Measurements from ENCODE around the gene RNF14. TPM values are rescaled to one million over a fixed set of nuclear protein-coding genes. Genes with fewer than 3 reads are reported as not detected.

Gene RNF14
- total RNA-seq, 1 experiment from 2014 or later: 41.9 TPM

DNA sequence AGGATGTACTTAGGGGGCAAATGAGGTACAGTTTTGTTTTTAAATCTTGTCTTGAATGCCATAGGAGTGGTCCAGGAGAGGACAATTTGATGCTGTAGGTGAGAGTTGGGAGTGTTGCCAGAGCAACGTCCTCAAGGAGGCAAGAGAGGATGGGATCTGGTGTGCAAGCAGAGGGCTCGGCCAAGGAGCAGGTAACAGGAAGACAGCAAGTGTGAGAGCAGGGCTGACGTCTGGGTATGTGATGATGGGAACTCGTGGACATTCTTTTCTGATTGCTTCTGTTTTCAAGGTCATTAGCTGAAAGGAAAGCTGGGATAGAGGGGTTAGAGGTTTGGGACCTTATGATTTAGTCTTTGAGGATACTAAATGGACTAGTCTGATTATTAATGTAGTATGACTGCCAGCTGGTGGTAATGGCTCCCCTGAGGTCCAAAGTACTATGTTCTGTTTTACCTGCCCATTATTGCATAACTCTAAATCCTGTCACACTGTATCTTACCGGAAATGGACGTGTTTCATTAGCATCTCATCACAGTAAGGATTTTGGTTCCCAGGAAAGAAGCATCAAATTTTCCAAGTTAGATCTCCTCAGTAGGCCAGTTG is 28.6 kb downstream of the RNF14 start:
- no peaks in the 10 kb centered on the region for H4K20me1 ChIP-seq (ENCODE audit: insufficient read depth, low read depth, low read length)
- H3K27me3 ChIP-seq (ENCODE audit: low read length): no peaks in the 10 kb centered on the region
- H3K4me2 ChIP-seq (ENCODE audit: low read depth, low read length, poor library complexity, severe bottlenecking): no peak overlapping the region
- no peak overlapping the region for H3K4me3 ChIP-seq (ENCODE audit: low read length)
- H3K4me1 ChIP-seq (ENCODE audit: low read length): peaks cover 15% of the 10 kb centered on the region
- H3K9me2 ChIP-seq (replicated peaks; ENCODE audit: insufficient read depth, low read length): no peaks in the 10 kb centered on the region
- peaks cover 35% of the 10 kb centered on the region for H3K36me3 ChIP-seq (ENCODE audit: insufficient read depth, low read length)
- H3K27ac ChIP-seq (ENCODE audit: low read length): no peak overlapping the region
- no peak overlapping the region for H2AFZ ChIP-seq (ENCODE audit: low read length)
- H3K79me2 ChIP-seq (ENCODE audit: low read length): no peaks in the 10 kb centered on the region
- H3K9ac ChIP-seq (ENCODE audit: low read length): no peak overlapping the region
- no peaks in the 10 kb centered on the region for H3K9me3 ChIP-seq (ENCODE audit: low read length)
- no peak for DNase-seq

DNA sequence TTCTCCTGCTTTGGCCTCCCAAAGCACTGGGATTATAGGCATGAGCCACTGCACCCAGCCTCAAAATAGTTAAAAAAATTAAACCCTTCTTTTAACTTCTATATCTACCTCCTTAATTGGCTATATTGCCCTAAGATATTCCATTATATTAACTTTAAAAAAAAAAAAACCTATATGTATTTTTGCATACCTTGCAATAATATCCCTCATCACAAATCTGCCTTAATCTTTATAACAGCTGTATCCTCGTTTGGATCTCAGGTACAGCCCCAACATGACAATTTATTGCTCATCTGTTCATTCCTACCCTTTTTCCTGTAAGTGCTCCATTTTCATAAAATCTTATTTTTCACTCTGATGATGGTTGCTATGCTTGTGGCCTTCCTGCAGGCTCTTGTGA is 31.3 kb downstream of the RNF14 start:
- H3K4me3 ChIP-seq (ENCODE audit: low read length): peak overlapping the region; percentile 23; the same call in 1 of the 2 replicates
- no peak for DNase-seq
- H3K79me2 ChIP-seq (ENCODE audit: low read length): no peaks in the 10 kb centered on the region
- H3K4me2 ChIP-seq (ENCODE audit: low read depth, low read length, poor library complexity, severe bottlenecking): peak overlapping the region; percentile 58
- H3K9ac ChIP-seq (ENCODE audit: low read length): peak overlapping the region; percentile 31; the same call in 1 of the 2 replicates
- no peaks in the 10 kb centered on the region for H3K9me2 ChIP-seq (replicated peaks; ENCODE audit: insufficient read depth, low read length)
- peaks cover 31% of the 10 kb centered on the region for H3K36me3 ChIP-seq (ENCODE audit: insufficient read depth, low read length)
- no peaks in the 10 kb centered on the region for H3K27me3 ChIP-seq (ENCODE audit: low read length)
- peak overlapping the region; percentile 84 for H3K27ac ChIP-seq (ENCODE audit: low read length)
- peaks cover 15% of the 10 kb centered on the region for H3K4me1 ChIP-seq (ENCODE audit: low read length)
- no peaks in the 10 kb centered on the region for H3K9me3 ChIP-seq (ENCODE audit: low read length)
- no peaks in the 10 kb centered on the region for H4K20me1 ChIP-seq (ENCODE audit: insufficient read depth, low read depth, low read length)
- H2AFZ ChIP-seq (ENCODE audit: low read length): no peak overlapping the region

DNA sequence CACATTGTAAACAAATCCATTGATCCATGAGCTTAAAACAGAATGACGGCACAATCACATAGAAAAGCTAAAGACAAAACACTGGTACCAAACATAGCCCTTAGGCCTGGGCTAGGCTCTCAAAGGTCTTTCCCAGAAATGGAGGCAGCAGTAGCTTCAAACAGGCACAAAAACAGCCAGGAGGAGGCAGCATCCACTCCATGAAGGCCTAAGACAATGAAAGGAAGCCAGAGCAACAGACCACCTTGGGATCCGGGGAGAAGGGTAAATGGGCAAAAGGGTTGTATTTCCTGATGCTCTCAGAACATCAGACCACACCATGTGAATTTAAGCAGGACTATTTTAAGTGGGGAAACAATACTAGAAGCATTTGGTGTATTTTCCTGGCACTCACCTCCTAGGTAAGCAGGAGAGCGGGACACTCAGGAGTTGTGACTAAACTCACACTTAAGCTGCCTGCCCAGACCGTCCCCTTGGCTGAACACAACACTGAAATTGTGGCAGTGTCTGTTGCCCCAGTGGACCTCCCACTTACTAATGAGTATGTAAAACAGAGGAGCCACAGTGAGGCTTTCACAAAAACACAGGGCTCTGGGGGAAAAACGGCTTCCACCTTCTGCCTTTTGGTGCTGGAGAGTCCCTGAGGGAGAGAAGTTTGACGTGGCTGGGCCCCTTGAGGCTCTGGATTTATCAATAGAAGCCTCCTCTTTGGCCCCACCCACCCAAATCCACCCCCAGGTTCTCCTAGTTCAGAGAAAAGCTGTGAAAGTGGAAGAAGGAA is 32.0 kb downstream of the RNF14 start:
- peak overlapping the region; percentile 31 for H3K9ac ChIP-seq (ENCODE audit: low read length)
- no peaks in the 10 kb centered on the region for H3K9me2 ChIP-seq (replicated peaks; ENCODE audit: insufficient read depth, low read length)
- H4K20me1 ChIP-seq (ENCODE audit: insufficient read depth, low read depth, low read length): no peaks in the 10 kb centered on the region
- DNase-seq: peak; percentile 55
- no peaks in the 10 kb centered on the region for H3K9me3 ChIP-seq (ENCODE audit: low read length)
- no peak overlapping the region for H2AFZ ChIP-seq (ENCODE audit: low read length)
- no peaks in the 10 kb centered on the region for H3K79me2 ChIP-seq (ENCODE audit: low read length)
- H3K27ac ChIP-seq (ENCODE audit: low read length): peak overlapping the region; percentile 84
- no peaks in the 10 kb centered on the region for H3K27me3 ChIP-seq (ENCODE audit: low read length)
- H3K36me3 ChIP-seq (ENCODE audit: insufficient read depth, low read length): peaks cover 31% of the 10 kb centered on the region
- H3K4me1 ChIP-seq (ENCODE audit: low read length): peaks cover 15% of the 10 kb centered on the region
- H3K4me3 ChIP-seq (ENCODE audit: low read length): peak overlapping the region; percentile 23; the same call in 1 of the 2 replicates
- peak overlapping the region; percentile 58 for H3K4me2 ChIP-seq (ENCODE audit: low read depth, low read length, poor library complexity, severe bottlenecking)

DNA sequence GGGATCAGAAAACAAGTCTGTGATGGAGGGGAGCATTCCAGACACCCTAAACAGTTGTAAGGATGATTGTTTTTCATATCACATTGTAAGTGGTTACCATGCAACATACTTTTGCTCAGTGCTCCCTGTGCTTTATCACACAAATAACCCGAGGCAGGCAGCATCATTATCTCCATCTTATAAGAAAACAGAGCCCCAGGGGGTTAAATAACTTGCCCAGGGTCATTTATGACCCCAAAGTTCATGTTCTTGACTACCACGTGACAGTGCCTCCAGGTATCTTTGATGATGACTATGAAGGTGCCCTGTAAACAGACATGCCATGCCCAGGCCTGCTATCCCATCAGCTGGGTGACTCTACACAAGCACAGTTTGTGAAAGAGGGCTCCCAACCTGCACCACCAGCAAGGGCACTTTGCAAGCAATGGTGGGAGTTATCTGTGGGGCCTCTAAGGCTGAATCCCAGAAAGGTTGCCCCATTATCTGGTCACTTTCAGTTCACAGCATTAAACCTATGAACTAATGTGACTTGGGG is 34.4 kb downstream of the RNF14 start:
- Histone ChIP-seq H3K36me3 (ENCODE audit: insufficient read depth, low read length) (peaks cover 34% of the 10 kb centered on the region), H3K27ac (ENCODE audit: low read length) (no peak overlapping the region), H3K4me1 (ENCODE audit: low read length) (peaks cover 15% of the 10 kb centered on the region)

DNA sequence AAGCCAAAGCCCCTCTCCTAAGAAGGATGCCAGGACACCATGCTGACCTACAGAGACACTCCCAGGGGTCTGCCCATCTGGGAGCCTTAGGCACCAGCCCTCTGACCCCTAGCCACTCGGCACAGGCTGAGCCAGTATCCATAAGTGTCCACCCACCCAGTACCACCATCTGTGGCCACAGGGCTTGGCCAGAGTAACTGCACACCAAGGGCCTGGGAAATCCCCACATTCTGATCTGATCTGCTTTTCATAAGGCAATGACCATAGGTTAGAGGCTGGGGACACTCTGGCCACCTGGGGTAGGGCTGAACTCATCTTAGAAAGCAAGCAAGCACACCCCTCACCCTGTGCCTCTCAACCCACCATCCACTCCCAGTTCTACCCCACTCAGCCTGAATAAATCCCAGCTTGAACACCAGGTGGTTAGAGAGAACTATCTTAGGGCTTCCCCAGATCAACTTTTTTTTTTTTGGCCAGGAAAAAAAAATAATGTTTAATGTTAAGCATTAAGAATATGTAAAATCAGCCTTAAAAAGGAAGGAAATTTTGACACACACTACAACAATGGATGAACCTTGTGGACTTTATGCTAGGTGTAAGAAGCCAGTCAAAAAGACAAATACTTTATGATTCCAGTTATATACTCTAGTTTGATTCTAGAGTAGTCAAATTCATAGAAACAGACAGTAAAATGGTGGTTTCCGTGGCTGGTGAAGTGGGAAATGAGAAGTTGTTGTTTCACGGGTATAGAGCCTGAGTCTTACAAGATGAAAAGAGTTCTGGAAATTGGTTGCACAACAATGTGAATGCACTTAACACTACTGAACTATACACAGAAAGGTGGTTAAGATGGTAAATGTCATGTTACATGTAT is 37.7 kb downstream of the RNF14 start:
- H3K27ac ChIP-seq (ENCODE audit: low read length): no peak overlapping the region

More for the DNA sequence above, 34.4 kb downstream of the RNF14 start:
- Histone ChIP-seq H3K9ac (ENCODE audit: low read length) (no peak overlapping the region), H3K9me2 (replicated peaks; ENCODE audit: insufficient read depth, low read length) (no peaks in the 10 kb centered on the region), H4K20me1 (ENCODE audit: insufficient read depth, low read depth, low read length) (no peaks in the 10 kb centered on the region), H3K4me2 (ENCODE audit: low read depth, low read length, poor library complexity, severe bottlenecking) (no peak overlapping the region), H3K9me3 (ENCODE audit: low read length) (no peaks in the 10 kb centered on the region), H3K79me2 (ENCODE audit: low read length) (no peaks in the 10 kb centered on the region), H3K4me3 (ENCODE audit: low read length) (no peak overlapping the region), H3K27me3 (ENCODE audit: low read length) (no peaks in the 10 kb centered on the region), H2AFZ (ENCODE audit: low read length) (no peak overlapping the region)
- DNase-seq: no peak

DNA sequence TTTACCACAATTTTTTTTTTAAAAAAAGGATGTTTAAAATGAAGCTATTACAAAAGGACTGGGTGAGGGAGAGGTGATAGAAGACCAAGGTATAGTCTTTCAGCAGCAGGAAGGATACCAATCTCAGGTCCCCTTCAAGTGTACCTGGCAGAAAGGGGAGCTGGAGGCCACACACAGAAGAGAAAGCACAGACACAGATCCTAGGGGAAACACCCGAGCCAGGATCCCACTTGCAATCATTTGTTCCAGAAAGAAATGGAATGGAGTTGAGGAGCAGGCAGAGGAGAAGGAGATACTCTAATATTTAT is 38.3 kb downstream of the RNF14 start:
- Histone ChIP-seq H3K4me2 (ENCODE audit: low read depth, low read length, poor library complexity, severe bottlenecking) (no peak overlapping the region), H3K36me3 (ENCODE audit: insufficient read depth, low read length) (peaks cover 13% of the 10 kb centered on the region; the same call in 1 of the 2 replicates), H3K4me3 (ENCODE audit: low read length) (no peak overlapping the region), H2AFZ (ENCODE audit: low read length) (no peak overlapping the region), H3K4me1 (ENCODE audit: low read length) (peaks cover 9% of the 10 kb centered on the region), H3K9ac (ENCODE audit: low read length) (no peak overlapping the region), H3K9me3 (ENCODE audit: low read length) (no peaks in the 10 kb centered on the region), H3K9me2 (replicated peaks; ENCODE audit: insufficient read depth, low read length) (no peaks in the 10 kb centered on the region), H4K20me1 (ENCODE audit: insufficient read depth, low read depth, low read length) (no peaks in the 10 kb centered on the region), H3K27me3 (ENCODE audit: low read length) (no peaks in the 10 kb centered on the region), H3K27ac (ENCODE audit: low read length) (no peak overlapping the region), H3K79me2 (ENCODE audit: low read length) (peaks cover 9% of the 10 kb centered on the region)
- no peak for DNase-seq

More for the DNA sequence above, 37.7 kb downstream of the RNF14 start:
- H3K9me3 ChIP-seq (ENCODE audit: low read length): no peaks in the 10 kb centered on the region
- H3K36me3 ChIP-seq (ENCODE audit: insufficient read depth, low read length): peaks cover 19% of the 10 kb centered on the region; the same call in 1 of the 2 replicates
- H3K4me1 ChIP-seq (ENCODE audit: low read length): peaks cover 4% of the 10 kb centered on the region
- H3K9me2 ChIP-seq (replicated peaks; ENCODE audit: insufficient read depth, low read length): no peaks in the 10 kb centered on the region
- H3K9ac ChIP-seq (ENCODE audit: low read length): no peak overlapping the region
- H3K79me2 ChIP-seq (ENCODE audit: low read length): peaks cover 4% of the 10 kb centered on the region
- H3K27me3 ChIP-seq (ENCODE audit: low read length): no peaks in the 10 kb centered on the region
- H2AFZ ChIP-seq (ENCODE audit: low read length): no peak overlapping the region
- no peak overlapping the region for H3K4me3 ChIP-seq (ENCODE audit: low read length)
- no peak overlapping the region for H3K4me2 ChIP-seq (ENCODE audit: low read depth, low read length, poor library complexity, severe bottlenecking)
- no peaks in the 10 kb centered on the region for H4K20me1 ChIP-seq (ENCODE audit: insufficient read depth, low read depth, low read length)
- no peak for DNase-seq

DNA sequence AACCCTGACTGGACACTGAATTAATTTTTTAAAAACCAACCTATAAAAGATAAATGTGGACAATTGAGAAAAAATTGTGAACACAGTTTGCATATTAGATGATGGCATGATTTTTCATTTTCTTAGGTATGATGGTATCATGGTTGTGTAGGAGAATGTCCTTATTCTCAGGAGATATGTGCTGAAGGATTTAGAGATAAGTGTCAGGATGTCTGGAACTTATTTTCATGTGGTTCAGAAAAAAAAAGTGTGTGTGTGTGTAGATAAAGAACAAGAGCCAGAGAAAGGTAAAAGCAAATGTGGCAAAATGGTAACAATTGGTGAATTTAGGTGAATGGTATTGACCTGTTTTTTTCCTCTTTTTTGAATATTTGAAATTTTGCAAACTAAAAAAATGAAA is 39.9 kb downstream of the RNF14 start:
- no peaks in the 10 kb centered on the region for H4K20me1 ChIP-seq (ENCODE audit: insufficient read depth, low read depth, low read length)
- H3K4me1 ChIP-seq (ENCODE audit: low read length): peaks cover 22% of the 10 kb centered on the region
- H3K9me3 ChIP-seq (ENCODE audit: low read length): no peaks in the 10 kb centered on the region
- H3K27me3 ChIP-seq (ENCODE audit: low read length): no peaks in the 10 kb centered on the region
- no peak overlapping the region for H3K4me3 ChIP-seq (ENCODE audit: low read length)
- no peak overlapping the region for H3K4me2 ChIP-seq (ENCODE audit: low read depth, low read length, poor library complexity, severe bottlenecking)
- no peak for DNase-seq
- H3K9me2 ChIP-seq (replicated peaks; ENCODE audit: insufficient read depth, low read length): no peaks in the 10 kb centered on the region
- peaks cover 12% of the 10 kb centered on the region; the same call in 1 of the 2 replicates for H3K36me3 ChIP-seq (ENCODE audit: insufficient read depth, low read length)
- H3K9ac ChIP-seq (ENCODE audit: low read length): no peak overlapping the region
- H2AFZ ChIP-seq (ENCODE audit: low read length): no peak overlapping the region
- H3K79me2 ChIP-seq (ENCODE audit: low read length): peaks cover 14% of the 10 kb centered on the region
- no peak overlapping the region for H3K27ac ChIP-seq (ENCODE audit: low read length)

DNA sequence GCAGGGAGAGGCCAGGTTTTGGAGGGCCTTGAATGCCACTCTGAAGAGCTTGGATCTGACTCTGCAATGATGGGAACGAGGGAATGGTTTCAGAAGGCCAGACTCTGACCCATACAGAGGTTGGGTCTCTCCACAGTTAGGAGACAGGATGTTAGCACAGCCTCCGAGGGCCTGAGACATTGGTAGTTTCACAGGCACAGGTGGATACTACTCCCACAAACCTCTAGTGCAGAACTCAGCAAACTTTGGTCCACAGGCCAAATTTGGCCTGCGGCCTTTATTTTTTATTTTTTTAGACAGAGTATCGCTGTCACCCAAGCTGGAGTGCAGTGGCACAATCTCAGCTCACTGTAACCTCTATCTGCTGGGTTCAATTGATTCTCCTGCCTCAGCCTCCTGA is 41.0 kb downstream of the RNF14 start:
- Histone ChIP-seq H3K4me1 (ENCODE audit: low read length) (peaks cover 24% of the 10 kb centered on the region), H3K4me3 (ENCODE audit: low read length) (no peak overlapping the region), H3K27ac (ENCODE audit: low read length) (no peak overlapping the region), H3K9ac (ENCODE audit: low read length) (no peak overlapping the region), H3K79me2 (ENCODE audit: low read length) (peaks cover 14% of the 10 kb centered on the region), H3K27me3 (ENCODE audit: low read length) (no peaks in the 10 kb centered on the region), H3K9me3 (ENCODE audit: low read length) (no peaks in the 10 kb centered on the region), H3K9me2 (replicated peaks; ENCODE audit: insufficient read depth, low read length) (no peaks in the 10 kb centered on the region), H3K36me3 (ENCODE audit: insufficient read depth, low read length) (peaks cover 3% of the 10 kb centered on the region; the same call in 1 of the 2 replicates), H2AFZ (ENCODE audit: low read length) (no peak overlapping the region), H4K20me1 (ENCODE audit: insufficient read depth, low read depth, low read length) (no peaks in the 10 kb centered on the region), H3K4me2 (ENCODE audit: low read depth, low read length, poor library complexity, severe bottlenecking) (no peak overlapping the region)
- DNase-seq: no peak
